ENCODE data around the gene VGF. TPM values are rescaled to one million over a fixed set of nuclear protein-coding genes. Genes with fewer than 3 reads are reported as not detected.
"Not testable (repeated sequence)": the region's sequence is repeated elsewhere in the genome, so short reads cannot be mapped to it uniquely, and the experiment has no call there.

The VGF gene
- total RNA-seq, 1 experiment from 2014 or later = 0.69 TPM

GRCh38 chr7:101137651-101138212 lies 27.6 kb downstream of the VGF start:
- no peak for DNase-seq (ENCODE audit: low read depth)

GRCh38 chr7:101134399-101134980 lies 30.9 kb downstream of the VGF start:
- DNase-seq (ENCODE audit: low read depth) = peak; percentile 66

GRCh38 chr7:101133621-101134398 lies 31.6 kb downstream of the VGF start:
- DNase-seq (ENCODE audit: low read depth) = peak; percentile 76

GRCh38 chr7:101132626-101133600 lies 32.5 kb downstream of the VGF start:
- DNase-seq (ENCODE audit: low read depth) = peak; percentile 55

- no peak for DNase-seq (ENCODE audit: low read depth)
Measured at GRCh38 chr7:101129603-101130117, 35.7 kb downstream of the VGF start.

- peak; percentile 75 for DNase-seq (ENCODE audit: low read depth)
Measured at GRCh38 chr7:101128040-101128834, 37.1 kb downstream of the VGF start.

- no peak for DNase-seq (ENCODE audit: low read depth)
Measured at GRCh38 chr7:101127460-101128039, 37.8 kb downstream of the VGF start.

- DNase-seq (ENCODE audit: low read depth) = peak; percentile 100
Measured at GRCh38 chr7:101126651-101127459, 38.5 kb downstream of the VGF start, which contains the start of gene SERPINE1. Gene SERPINE1 (plus strand): TSS chr7:101127104. CDS start chr7:101128394, 1,290 bp downstream.

GRCh38 chr7:101125989-101126650 lies 39.2 kb downstream of the VGF start:
- peak; percentile 90 for DNase-seq (ENCODE audit: low read depth)

GRCh38 chr7:101124376-101125056 lies 40.9 kb downstream of the VGF start:
- DNase-seq (ENCODE audit: low read depth) = peak; percentile 100

- DNase-seq (ENCODE audit: low read depth) = no peak
Measured at GRCh38 chr7:101123703-101124068, 41.7 kb downstream of the VGF start.

GRCh38 chr7:101122933-101123702 lies 42.3 kb downstream of the VGF start:
- no peak for DNase-seq (ENCODE audit: low read depth)

GRCh38 chr7:101121991-101122932 lies 43.1 kb downstream of the VGF start:
- peak; percentile 100 for DNase-seq (ENCODE audit: low read depth)

GRCh38 chr7:101121631-101121990 lies 43.8 kb downstream of the VGF start:
- not testable (repeated sequence) for DNase-seq (ENCODE audit: low read depth)

- DNase-seq (ENCODE audit: low read depth) = no peak
Measured at GRCh38 chr7:101120315-101120714, 45.1 kb downstream of the VGF start.

- no peak for DNase-seq (ENCODE audit: low read depth)
Measured at GRCh38 chr7:101119876-101120275, 45.5 kb downstream of the VGF start.
